CD4-positive, CD25-positive, alpha-beta regulatory T cell (primary cell): Measurements from ENCODE around the gene ITGB5. TPM values are rescaled to one million over a fixed set of nuclear protein-coding genes. Genes with fewer than 3 reads are reported as not detected.

Experiments used
- ATAC-seq, 2 donors: fragments of 150-1000 bp; cut with Tn5 transposase; one replicate each; pipeline ENCODE4 v1.10.0; 2021; ENCODE audit warnings: low read depth in 2 of 2, moderate number of reproducible peaks in 2 of 2, moderate library complexity in 1 of 2
- DNase-seq, 3 donors: peaks; one replicate each; pipeline versions ENCODE4 v3.0.0 to v3.0.0-alpha.2; 2012 to 2022; ENCODE audit warnings: mixed read lengths in 1 of 3
- H3K27ac ChIP-seq: one replicate; pipeline ENCODE4 v1.7.0; 2013; ENCODE audit warnings: mild to moderate bottlenecking, low read length; ENCODE audit not compliant: insufficient read depth, poor library complexity, severe bottlenecking
- H3K27me3 ChIP-seq: one replicate; pipeline ENCODE4 v1.7.0; 2013; ENCODE audit warnings: low read length; ENCODE audit not compliant: control insufficient read depth, insufficient read depth
- H3K36me3 ChIP-seq: one replicate; pipeline ENCODE4 v1.7.0; 2013; ENCODE audit warnings: mild to moderate bottlenecking, low read length, moderate library complexity; ENCODE audit not compliant: control insufficient read depth, insufficient read depth
- H3K4me1 ChIP-seq: 2 replicates; pipeline ENCODE4 v1.7.0; 2013; ENCODE audit warnings: mild to moderate bottlenecking, low read length; ENCODE audit not compliant: insufficient read depth, control insufficient read depth, poor library complexity, severe bottlenecking
- H3K4me3 ChIP-seq: one replicate; pipeline ENCODE4 v1.7.0; 2013; ENCODE audit warnings: low read depth, mild to moderate bottlenecking, low read length, moderate library complexity
- H3K9me3 ChIP-seq, 2 experiments: 1 replicate in 1 of 2; 2 replicates in 1 of 2; pipeline ENCODE4 v1.7.0; 2013; ENCODE audit warnings: low read length in 2 of 2, mild to moderate bottlenecking in 1 of 2, moderate library complexity in 1 of 2; ENCODE audit not compliant: control insufficient read depth in 2 of 2
- H3K27ac Mint-ChIP-seq, 3 donors: one replicate each; pipeline ENCODE4 v1.8.0; 2020 to 2022; ENCODE audit warnings: mild to moderate bottlenecking in 3 of 3, mixed read lengths in 3 of 3, moderate library complexity in 2 of 3
- H3K27me3 Mint-ChIP-seq: one replicate; pipeline ENCODE4 v1.8.0; 2022; ENCODE audit warnings: mild to moderate bottlenecking, mixed read lengths
- H3K36me3 Mint-ChIP-seq: one replicate; pipeline ENCODE4 v1.8.0; 2020; ENCODE audit warnings: mixed read lengths
- H3K4me1 Mint-ChIP-seq, 4 donors: one replicate each; pipeline ENCODE4 v1.8.0; 2020 to 2022; ENCODE audit warnings: mixed read lengths in 4 of 4, mild to moderate bottlenecking in 1 of 4
- H3K4me3 Mint-ChIP-seq, 4 donors: one replicate each; pipeline ENCODE4 v1.8.0; 2020 to 2022; ENCODE audit warnings: mild to moderate bottlenecking in 4 of 4, mixed read lengths in 4 of 4, moderate library complexity in 3 of 4
- H3K9me3 Mint-ChIP-seq, 7 donors: one replicate each; pipeline ENCODE4 v1.8.0; 2020 to 2022; ENCODE audit warnings: mixed read lengths in 7 of 7, mild to moderate bottlenecking in 3 of 7, moderate library complexity in 2 of 7
- polyA plus RNA-seq, 4 donors: library from polyadenylated mRNA; unstranded; fragments of 300-500 nt; fragmentation: Illumina TruSeq; gene quantifications; one replicate each; pipeline ENCODE4 v1.2.3, GENCODE V29; 2021
- total RNA-seq: library from RNA; stranded (reverse); gene quantifications from one replicate; pipeline ENCODE4 v1.2.3, GENCODE V29; 2022

ITGB5 gene
- total and polyA plus RNA-seq, 5 donors from 2014 or later, result 0.15 to 4.5 (median 0.20) TPM; not detected in 1

DNA sequence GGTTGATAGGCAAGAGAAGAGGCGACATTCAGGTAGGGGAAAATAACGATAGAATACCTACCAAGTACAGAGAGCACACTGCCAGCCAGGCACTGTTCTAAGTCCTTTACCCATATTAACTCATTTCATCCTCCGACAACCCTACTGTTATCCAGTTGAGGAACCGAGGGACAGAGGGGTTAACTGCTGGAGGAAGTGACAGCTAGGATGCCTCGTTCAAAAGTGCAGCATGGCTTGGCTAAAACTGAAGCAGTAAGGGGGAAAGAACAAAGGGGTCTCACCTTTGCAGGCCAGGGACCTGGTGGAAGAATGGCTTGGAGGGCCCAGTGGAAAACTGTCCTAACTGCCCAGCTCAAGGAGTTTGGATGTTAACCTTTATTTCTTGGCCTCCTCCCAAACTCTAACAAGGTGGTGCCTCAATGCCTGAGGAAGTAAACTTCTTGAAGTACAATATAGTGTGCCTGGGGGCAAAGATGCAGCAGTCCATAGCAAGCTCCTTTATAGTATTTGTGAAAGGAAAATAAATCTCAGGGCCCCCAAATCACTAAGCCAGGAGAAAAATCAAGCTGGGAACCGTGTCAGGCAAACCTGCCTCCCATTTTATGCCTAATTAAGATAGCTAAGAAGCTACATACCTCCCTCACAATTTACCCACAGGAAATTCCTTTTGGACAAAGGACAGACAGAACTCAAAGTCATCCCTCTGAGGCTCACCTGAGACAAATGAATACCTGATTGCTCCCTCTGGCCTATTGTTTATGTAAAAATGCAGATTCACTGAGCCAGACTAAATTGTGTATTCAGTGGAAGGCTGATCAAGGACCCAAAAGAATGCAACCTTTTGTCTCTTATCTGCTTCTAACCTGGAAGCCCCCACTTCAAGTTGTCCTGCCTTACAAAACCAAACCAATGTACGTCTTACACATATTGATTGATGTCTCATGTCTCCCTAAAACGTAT lies 1.6 kb upstream of the ITGB5 start:
- Histone ChIP-seq H3K27me3 (peaks cover 10% of the 10 kb centered on the region), H3K4me3 (no peak overlapping the region), H3K36me3 (no peaks in the 10 kb centered on the region), H3K27ac (no peak overlapping the region), H3K9me3 (no peaks in the 10 kb centered on the region), H3K4me1 (peaks cover 6% of the 10 kb centered on the region)
- H3K4me1 Mint-ChIP-seq, result peaks cover 0 to 14% (median 4%) of the 10 kb centered on the region in 4 donors
- H3K4me3 Mint-ChIP-seq, result peak overlapping the region; percentile 73 to 88 (median 80)
- ATAC-seq (no peak), DNase-seq (no peak)
- H3K27ac Mint-ChIP-seq, result no peak overlapping the region
- H3K9me3 Mint-ChIP-seq, result peaks cover 0 to 2% (median 0%) of the 10 kb centered on the region in 7 donors
- peaks cover 61% of the 10 kb centered on the region for H3K27me3 Mint-ChIP-seq
- H3K36me3 Mint-ChIP-seq, result no peaks in the 10 kb centered on the region

- no peak overlapping the region for H3K4me3 ChIP-seq
- peaks cover 6% of the 10 kb centered on the region for H3K4me1 ChIP-seq
- no peak for DNase-seq
- H3K27ac ChIP-seq, result no peak overlapping the region
- H3K27me3 ChIP-seq, result peaks cover 15% of the 10 kb centered on the region
- peaks cover 69% of the 10 kb centered on the region for H3K27me3 Mint-ChIP-seq
- peak overlapping the region; percentile 27 to 88 (median 76) for H3K4me3 Mint-ChIP-seq
- peaks cover 0 to 14% (median 4%) of the 10 kb centered on the region in 4 donors for H3K4me1 Mint-ChIP-seq
- peaks cover 0 to 2% (median 0%) of the 10 kb centered on the region in 7 donors for H3K9me3 Mint-ChIP-seq
- H3K36me3 Mint-ChIP-seq, result no peaks in the 10 kb centered on the region
- H3K36me3 ChIP-seq, result no peaks in the 10 kb centered on the region
- H3K9me3 ChIP-seq, result no peaks in the 10 kb centered on the region
- no peak for ATAC-seq
- H3K27ac Mint-ChIP-seq, result no peak overlapping the region
These were observed 750 bp upstream of the ITGB5 start for GRCh38 chr3:124887932-124888298.

DNA sequence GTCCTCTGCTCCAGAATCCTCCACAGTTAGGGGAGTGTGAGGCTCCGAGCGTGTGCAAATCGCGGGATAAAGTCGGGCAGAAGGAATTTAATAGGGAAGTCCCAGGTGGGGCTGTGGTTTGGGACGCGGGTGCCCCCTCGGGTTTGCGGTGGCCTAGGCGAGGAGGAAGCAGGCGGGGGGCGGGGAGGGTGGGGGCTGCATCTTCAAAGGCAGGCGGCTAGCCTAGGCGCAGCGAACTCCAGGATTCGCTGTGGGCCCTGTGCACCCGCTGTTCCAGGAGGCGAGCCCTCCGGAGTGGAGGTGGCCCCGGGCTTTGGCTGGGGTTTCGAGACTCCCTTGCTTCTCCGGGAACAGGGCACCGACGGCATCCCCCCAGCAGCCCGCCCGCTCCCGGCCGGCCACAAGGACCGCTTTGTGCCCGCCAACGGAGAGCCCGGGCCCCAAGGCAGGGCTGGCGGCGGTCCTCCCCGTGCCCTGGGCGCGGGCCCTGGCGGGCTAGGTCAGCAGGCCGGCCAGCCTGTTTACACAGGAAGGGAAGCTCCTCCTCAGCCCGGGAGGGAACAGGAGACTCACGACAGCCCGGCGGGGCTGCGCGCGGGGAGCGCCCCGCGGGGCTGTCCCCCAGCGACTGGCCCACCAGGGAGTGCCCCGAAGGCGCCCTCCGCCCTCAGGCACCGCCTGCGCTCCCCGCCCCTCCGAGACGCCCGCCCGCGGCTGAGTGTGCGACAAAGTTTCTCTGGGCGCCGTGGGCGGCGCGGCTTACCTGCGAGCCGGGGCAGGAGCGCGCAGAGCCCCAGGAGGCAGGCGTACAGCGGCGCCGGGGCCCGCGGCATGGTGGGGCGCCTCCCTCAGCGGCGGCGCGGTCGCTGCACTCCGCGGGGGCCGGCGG lies 753 bp downstream of the ITGB5 start:
- H3K4me3 ChIP-seq, result no peak overlapping the region

DNA sequence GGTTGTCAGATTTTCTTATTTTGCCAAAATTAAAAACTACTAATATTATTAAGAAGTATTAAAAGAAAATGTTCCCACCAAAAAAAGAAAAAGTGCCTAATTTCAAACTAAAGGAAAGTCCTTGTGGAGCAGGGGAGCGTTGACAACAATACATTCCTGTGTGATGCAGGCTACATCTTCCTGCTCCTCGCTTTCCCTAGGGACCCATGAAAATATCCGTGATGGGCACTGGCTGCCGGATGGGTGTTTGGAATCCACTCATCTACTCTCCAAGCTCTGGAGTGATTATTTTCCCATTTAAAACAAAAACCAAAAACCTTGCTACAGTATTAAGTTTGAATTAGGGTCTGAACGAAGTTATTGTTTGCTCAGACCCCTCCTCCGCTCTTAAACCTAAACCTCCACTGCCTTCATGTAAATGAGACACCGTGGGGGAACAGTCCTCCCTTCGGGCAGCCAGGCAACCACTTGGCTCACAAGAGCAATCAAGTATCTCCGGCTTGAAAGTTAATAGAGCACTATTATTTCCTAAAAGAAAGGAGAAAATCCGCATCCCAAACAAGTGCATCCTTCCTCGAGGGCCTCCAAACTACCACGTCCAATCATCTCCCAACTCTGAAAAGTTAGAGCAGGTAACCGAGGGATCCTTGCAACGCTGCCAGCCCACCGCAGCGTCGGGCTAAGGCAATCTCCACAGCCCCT lies 1.5 kb downstream of the ITGB5 start:
- DNase-seq (no peak), ATAC-seq (no peak)
- Mint-ChIP-seq H3K27ac (no peak overlapping the region), H3K4me1 (peaks cover 0 to 14% (median 4%) of the 10 kb centered on the region in 4 donors), H3K9me3 (peaks cover 0 to 3% (median 0%) of the 10 kb centered on the region in 7 donors), H3K36me3 (no peaks in the 10 kb centered on the region), H3K4me3 (peak overlapping the region; percentile 45 to 81 (median 67)), H3K27me3 (peaks cover 72% of the 10 kb centered on the region)
- H3K4me1 ChIP-seq, result peaks cover 6% of the 10 kb centered on the region
- peaks cover 15% of the 10 kb centered on the region for H3K27me3 ChIP-seq
- H3K36me3 ChIP-seq, result no peaks in the 10 kb centered on the region
- H3K4me3 ChIP-seq, result no peak overlapping the region
- H3K9me3 ChIP-seq, result no peaks in the 10 kb centered on the region
- no peak overlapping the region for H3K27ac ChIP-seq

More for the DNA sequence above, 753 bp downstream of the ITGB5 start:
- H3K36me3 Mint-ChIP-seq, result no peaks in the 10 kb centered on the region
- H3K4me1 Mint-ChIP-seq, result peaks cover 0 to 14% (median 4%) of the 10 kb centered on the region in 4 donors
- H3K4me3 Mint-ChIP-seq, result peak overlapping the region in 3 of 4 donors; percentile 45 to 71 (median 63)
- Histone ChIP-seq H3K4me1 (peaks cover 6% of the 10 kb centered on the region), H3K27ac (no peak overlapping the region), H3K36me3 (no peaks in the 10 kb centered on the region), H3K9me3 (no peaks in the 10 kb centered on the region), H3K27me3 (peaks cover 15% of the 10 kb centered on the region)
- H3K27ac Mint-ChIP-seq, result no peak overlapping the region
- DNase-seq, result peak in 2 of 3 donors; percentile 5 to 13
- peak; percentile 59 to 63 for ATAC-seq
- peaks cover 78% of the 10 kb centered on the region for H3K27me3 Mint-ChIP-seq
- H3K9me3 Mint-ChIP-seq, result peaks cover 0 to 2% (median 0%) of the 10 kb centered on the region in 7 donors

- no peak for ATAC-seq
- peaks cover 68% of the 10 kb centered on the region for H3K27me3 Mint-ChIP-seq
These were observed 2.6 kb downstream of the ITGB5 start for GRCh38 chr3:124884474-124885101.

GRCh38 chr3:124883766-124884473 lies 3.2 kb downstream of the ITGB5 start:
- Histone ChIP-seq H3K36me3 (no peaks in the 10 kb centered on the region), H3K9me3 (no peaks in the 10 kb centered on the region), H3K27me3 (peaks cover 12% of the 10 kb centered on the region), H3K27ac (no peak overlapping the region), H3K4me1 (peaks cover 6% of the 10 kb centered on the region), H3K4me3 (no peak overlapping the region)
- H3K4me1 Mint-ChIP-seq, result peaks cover 2 to 17% (median 7%) of the 10 kb centered on the region in 4 donors
- H3K4me3 Mint-ChIP-seq, result no peak overlapping the region
- ATAC-seq, result no peak
- peaks cover 68% of the 10 kb centered on the region for H3K27me3 Mint-ChIP-seq
- no peak for DNase-seq
- H3K36me3 Mint-ChIP-seq, result no peaks in the 10 kb centered on the region
- H3K9me3 Mint-ChIP-seq, result peaks cover 0 to 3% (median 0%) of the 10 kb centered on the region in 7 donors
- H3K27ac Mint-ChIP-seq, result no peak overlapping the region

More at GRCh38 chr3:124884474-124885101, 2.6 kb downstream of the ITGB5 start:
- Histone ChIP-seq H3K36me3 (no peaks in the 10 kb centered on the region), H3K27me3 (peaks cover 15% of the 10 kb centered on the region), H3K4me1 (peaks cover 6% of the 10 kb centered on the region), H3K9me3 (no peaks in the 10 kb centered on the region), H3K4me3 (no peak overlapping the region), H3K27ac (no peak overlapping the region)
- Mint-ChIP-seq H3K9me3 (peaks cover 0 to 3% (median 0%) of the 10 kb centered on the region in 7 donors), H3K36me3 (no peaks in the 10 kb centered on the region), H3K4me3 (no peak overlapping the region), H3K4me1 (peaks cover 0 to 14% (median 4%) of the 10 kb centered on the region in 4 donors), H3K27ac (no peak overlapping the region)
- no peak for DNase-seq
